GM10266 (cell line): Measurements from ENCODE around the gene HBZ.

Source experiments
- DNase-seq: peaks from one replicate; pipeline ENCODE4 v3.0.0; 2012; ENCODE audit errors: extremely low spot score
- TF ChIP-seq, protein P1 (sequence below): IDR thresholded peaks from 2 replicates; pipeline ENCODE4 v1.5.1; 2012; ENCODE audit warnings: mild to moderate bottlenecking, low read depth; ENCODE audit not compliant: control insufficient read depth, insufficient read depth; ENCODE audit errors: missing control alignments

The HBZ gene

DNA sequence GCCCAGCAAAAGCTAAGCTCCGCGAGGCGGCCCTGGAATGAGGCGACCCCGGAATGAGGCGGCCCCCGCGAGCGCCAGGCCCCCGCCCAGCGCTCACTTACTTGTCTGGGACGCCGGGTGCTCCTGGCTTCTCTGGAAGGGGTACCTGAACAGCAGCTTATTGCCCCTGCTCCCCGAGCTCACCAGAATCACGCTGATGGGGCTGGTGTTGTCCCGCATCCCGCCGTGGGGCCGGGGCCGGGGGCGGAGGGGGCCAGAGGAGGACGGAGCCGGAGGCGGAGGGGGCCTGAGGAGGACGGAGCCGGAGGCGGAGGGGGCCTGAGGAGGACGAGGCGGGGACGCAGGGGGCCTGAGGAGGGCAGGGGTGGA, 14.4 kb upstream of the HBZ start:
- TF ChIP-seq, protein P1, sequence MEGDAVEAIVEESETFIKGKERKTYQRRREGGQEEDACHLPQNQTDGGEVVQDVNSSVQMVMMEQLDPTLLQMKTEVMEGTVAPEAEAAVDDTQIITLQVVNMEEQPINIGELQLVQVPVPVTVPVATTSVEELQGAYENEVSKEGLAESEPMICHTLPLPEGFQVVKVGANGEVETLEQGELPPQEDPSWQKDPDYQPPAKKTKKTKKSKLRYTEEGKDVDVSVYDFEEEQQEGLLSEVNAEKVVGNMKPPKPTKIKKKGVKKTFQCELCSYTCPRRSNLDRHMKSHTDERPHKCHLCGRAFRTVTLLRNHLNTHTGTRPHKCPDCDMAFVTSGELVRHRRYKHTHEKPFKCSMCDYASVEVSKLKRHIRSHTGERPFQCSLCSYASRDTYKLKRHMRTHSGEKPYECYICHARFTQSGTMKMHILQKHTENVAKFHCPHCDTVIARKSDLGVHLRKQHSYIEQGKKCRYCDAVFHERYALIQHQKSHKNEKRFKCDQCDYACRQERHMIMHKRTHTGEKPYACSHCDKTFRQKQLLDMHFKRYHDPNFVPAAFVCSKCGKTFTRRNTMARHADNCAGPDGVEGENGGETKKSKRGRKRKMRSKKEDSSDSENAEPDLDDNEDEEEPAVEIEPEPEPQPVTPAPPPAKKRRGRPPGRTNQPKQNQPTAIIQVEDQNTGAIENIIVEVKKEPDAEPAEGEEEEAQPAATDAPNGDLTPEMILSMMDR, result no peak
- DNase-seq, result no peak

DNA sequence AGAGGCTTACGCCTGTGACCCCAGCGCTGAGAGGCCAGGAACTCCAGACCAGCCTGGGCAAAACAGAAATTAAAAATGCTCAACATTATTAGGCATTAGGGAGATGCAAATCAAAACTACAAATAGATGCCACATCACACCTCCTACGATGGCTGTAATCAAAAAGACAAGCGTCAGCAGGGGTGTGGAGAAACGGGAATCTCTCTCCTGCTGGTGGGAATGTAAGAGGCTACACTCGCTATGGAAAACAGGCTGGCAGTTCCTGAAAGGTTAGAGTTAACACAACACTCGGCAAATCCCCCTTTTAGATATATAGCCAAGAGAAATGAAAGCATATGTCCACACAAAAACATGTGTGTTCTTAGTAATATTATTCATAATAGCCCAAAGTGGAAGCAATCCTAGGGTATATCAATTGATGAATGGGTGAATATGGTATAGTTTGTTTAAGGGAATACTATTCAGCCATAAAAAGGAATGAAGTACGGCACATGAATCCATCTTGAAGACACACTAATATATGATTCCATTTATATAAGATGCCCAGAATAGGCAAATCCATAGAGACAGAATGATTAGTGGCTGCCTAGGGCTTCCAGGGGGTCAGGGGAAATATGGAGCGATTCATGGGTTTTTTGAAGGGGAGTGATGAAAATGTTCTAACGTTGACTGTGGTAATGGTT, 12.1 kb upstream of the HBZ start:
- TF ChIP-seq, protein P1, result no peak
- DNase-seq, result no peak

DNA sequence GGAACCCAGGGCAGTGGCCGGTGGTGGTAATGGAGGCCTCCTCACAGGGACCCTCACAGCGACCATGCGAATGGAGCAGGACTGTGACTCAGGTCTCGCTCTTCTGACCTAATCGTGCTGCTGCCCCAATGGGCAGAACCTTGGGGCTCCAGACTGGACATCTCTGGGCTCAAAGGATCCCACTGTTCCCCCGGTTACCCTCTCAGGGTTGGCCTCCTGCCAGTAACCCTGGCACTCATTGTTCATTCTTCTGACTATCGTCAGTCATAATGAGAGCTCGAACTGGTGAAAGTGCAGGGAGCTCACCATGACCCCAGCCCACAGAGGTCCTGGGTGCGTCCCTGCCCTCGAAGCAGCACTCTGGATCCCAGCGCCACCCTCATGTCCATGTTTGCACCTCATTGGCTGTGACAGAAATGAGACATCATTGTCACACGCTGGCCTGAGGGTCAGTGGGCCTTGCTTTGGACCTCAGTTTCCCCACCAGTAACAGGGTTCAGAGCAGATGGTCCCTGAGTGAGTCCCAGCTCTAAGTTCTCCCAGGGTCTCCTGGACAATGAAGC, 10.0 kb upstream of the HBZ start:
- no peak for DNase-seq
- TF ChIP-seq, protein P1, result no peak

DNA sequence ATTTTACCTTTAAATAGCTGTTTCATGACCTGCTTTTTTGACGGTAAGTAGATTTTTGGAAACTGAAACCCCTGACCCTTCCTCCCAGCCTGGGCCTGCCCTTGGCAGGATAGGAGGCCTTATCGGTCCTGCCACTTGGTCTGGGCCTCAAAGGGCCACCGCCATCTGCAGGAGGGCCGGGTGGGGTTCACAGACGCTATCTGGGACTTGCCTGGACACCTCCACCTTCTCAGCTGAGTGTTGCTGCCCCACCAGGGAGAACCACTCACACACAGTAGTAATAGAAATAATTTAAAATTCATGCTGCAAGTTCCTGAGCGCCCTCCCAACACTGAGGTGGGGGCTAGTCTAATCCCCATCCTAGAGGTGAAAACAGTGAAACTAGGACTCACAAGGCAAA, 9.4 kb upstream of the HBZ start:
- no peak for DNase-seq
- TF ChIP-seq, protein P1, result no peak

DNA sequence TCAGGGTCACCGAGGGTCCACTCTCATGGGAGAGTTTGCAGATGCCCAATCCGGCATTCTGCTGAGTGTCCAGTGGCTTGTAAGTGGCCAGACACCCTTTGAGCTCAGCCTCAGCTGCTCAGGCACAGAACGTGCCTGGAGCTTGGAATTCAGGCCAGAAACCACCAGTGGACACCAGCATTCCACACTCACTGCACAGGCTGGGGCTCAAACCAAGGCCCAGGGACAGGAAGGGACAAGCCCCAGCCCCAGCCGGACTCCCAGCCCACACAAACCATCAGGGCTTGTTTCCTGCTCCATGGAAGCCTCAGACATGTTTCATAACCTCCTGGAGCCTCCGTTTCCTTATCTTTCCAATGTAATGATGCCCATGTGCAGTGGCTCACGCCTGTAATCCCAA, 9.0 kb upstream of the HBZ start:
- TF ChIP-seq, protein P1, result no peak
- DNase-seq, result no peak

DNA sequence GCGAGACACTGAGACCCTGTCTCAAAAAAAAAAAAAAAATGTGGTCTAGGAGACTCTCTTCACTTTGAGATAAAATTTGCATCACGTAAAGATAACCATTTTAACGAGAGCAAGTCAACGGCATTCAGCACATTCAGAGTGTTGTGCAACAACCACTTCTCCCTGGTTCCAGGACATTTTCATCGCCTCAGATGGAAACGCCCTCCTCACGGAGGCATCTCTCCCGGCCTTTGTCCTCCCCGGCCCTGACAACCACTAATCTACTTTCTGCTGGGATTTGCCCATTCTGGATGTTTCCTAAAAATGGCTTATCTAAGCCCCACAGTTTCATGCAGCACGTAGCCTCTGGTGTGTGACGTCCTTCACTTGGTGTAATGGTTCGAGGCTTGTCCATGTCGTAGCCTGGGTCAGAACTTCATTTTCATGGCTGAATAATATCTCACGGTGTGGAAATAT, 7.6 kb upstream of the HBZ start:
- DNase-seq, result no peak
- TF ChIP-seq, protein P1, result no peak

DNA sequence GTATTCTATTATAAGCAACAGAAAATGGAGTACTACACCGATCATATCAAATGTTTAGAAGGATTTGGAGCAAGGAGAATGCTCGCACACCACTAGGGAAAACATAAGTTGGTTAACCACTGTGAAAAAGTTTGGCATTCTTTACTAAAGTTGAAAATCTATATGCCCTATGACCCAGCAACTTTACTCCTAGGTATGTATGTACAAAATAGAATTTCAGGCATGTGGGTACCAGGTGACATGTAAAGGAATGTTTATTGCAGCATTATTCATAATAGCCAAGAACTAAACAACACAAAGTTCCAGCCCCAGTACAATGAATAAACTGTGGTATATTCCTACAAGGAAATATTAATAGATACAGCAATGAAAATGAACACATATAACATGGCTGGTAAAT, 5.8 kb upstream of the HBZ start:
- no peak for DNase-seq
- TF ChIP-seq, protein P1, result no peak
